Gastroesophageal sphincter (tissue), 3 donors: Measurements from ENCODE around the gene CMC1.

ENCODE experiments used
- CTCF ChIP-seq, 4 experiments: fragments of 200-600 bp in 2 of 4; fragments of 450-650 bp in 2 of 4; sonication (generic) in 1 of 4; IDR thresholded peaks; one replicate each; pipeline ENCODE4 v1.5.1; 2017 to 2019; ENCODE audit warnings: antibody characterized with exemption in 4 of 4, mild to moderate bottlenecking in 2 of 4, moderate library complexity in 2 of 4
- EP300 ChIP-seq: sonication (generic); formaldehyde crosslinking; IDR thresholded peaks from one replicate; pipeline ENCODE4 v1.6.1; 2017; ENCODE audit warnings: antibody characterized with exemption, mild to moderate bottlenecking
- POLR2A ChIP-seq, 2 donors: fragments of 450-650 bp; IDR thresholded peaks; one replicate each; pipeline ENCODE4 v1.6.1; 2017; ENCODE audit warnings: antibody characterized with exemption in 2 of 2, mild to moderate bottlenecking in 2 of 2, moderate library complexity in 1 of 2
- POLR2AphosphoS5 ChIP-seq: sonication (generic); formaldehyde crosslinking; IDR thresholded peaks from one replicate; pipeline ENCODE4 v1.6.1; 2017; ENCODE audit warnings: antibody characterized with exemption

GRCh38 chr3:28240441-28240840, 978 bp upstream of the CMC1 start:
- TF ChIP-seq CTCF (IDR thresholded peaks at IDR 0.05) (no peak), POLR2A (IDR thresholded peaks at IDR 0.05) (no peak), POLR2AphosphoS5 (no peak), EP300 (no peak)
